Fibroblast of upper back skin (primary cell): Measurements from ENCODE around the gene HPCA.

Source experiments
- DNase-seq: peaks from one replicate; pipeline ENCODE4 v3.0.0-alpha.2; 2013

HPCA gene

DNA sequence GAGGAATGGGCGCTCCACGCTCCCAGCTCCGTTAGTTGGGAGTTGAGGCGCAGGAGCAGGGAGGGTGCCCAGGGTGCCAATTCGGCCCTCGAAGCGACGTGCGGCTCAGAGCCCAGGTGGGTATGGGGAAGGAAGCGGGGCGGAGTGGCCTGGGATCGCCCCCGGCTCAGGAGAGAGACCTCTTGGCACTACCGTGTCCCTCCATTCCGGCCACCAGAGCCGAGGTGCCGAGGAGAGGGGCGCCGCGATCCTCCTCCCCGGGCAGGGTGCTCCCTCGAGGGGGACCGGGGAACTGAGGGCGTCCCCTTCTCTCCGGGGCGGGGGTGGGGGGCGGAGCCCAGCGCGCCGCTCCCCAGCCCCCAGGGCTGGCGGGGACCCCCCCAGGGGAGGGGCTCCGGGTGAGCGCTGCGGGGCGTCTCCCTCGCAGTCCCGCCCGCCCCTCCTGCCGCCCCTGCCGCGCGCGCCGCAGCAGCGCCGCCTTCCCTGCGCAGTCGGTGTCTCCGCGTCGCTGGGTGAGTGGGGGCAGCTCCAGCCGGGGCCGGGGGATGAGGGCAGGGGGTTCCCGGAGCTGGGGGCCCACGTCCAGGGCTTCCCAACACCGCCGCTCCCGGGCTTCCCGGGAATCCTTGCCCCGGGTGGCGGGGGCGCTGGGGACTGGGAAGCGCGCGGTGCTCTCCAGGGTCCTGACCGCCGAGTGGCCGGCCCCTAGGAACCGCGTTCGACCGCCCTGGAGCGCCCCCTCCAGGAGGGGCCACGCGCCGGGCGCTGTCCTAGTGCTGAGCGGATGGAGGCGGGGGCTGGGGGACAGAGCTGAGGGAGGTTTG lies at the start of gene HPCA:
Gene HPCA (plus strand): TSS at position 488 of the 824 bp plus-strand sequence. CDS start 2,408 bp downstream, outside the sequence.
- peak; percentile 51 for DNase-seq

DNA sequence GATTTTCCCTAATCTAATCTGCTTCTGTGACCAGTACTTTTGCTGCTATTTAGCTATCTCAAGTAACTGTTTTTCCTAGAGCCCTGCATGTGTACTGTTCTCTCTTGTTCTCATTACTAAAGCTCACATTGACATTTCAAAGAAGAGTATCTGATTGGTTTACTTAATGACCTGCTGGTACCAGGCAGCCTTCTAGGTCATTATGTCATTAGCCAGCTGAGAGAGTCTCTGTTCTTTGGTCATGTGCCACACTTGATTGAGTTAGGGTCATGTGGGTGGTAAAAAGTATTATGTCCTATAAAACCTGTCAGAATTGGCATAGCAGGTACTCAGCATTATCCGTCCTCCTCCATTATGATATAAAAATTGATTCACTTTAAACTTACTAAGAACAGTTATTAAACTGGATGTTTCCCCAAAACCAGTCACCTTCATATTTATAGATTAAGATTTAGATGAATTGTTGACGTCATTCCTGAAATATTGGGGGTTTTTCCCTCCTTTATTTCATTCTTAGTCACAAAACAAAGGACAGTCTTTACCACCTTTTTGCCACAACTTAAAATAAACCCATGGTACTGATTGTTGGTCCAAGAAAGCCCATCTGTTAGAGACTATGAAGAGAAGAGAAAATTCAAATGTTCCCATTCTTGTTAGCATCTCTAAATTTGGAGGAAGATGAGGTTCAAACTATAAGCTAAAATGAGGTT lies 37.8 kb upstream of the HPCA start:
- DNase-seq = no peak

DNA sequence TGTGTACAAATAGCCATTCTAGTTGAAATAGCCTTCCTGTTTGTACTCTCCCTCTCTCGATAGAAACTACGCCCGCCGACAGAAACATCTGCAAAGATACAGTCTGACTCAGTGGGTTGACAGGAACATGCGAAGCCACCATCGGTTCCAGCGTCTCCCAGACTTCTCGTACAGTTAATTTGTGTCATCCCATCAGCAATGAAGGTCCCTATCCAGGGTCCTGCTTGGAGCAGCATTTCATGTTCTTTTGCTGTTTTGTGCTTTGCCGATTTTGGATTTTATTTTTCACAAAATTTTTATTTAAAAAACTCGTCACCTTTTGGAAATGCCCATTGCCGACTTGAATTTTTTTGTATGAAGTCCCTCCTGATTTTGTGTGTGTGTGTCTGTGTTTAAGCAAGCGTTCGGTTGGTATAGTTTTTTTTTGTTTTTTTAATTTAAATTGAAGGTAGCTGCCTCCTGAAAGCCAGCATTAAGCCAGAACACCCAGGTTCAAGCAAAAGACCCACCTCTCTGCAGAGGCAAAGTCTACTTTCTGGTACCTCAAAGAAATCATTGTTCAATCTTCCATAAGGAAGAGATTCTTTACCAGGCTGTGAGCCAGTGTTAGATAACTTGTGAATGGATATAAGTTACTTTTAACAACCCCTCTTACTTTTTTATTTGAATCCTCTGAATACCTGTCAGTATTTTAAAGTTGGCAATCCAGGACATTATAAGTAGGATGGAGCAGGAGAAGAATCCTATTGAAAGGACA lies 30.3 kb upstream of the HPCA start:
- DNase-seq = no peak

DNA sequence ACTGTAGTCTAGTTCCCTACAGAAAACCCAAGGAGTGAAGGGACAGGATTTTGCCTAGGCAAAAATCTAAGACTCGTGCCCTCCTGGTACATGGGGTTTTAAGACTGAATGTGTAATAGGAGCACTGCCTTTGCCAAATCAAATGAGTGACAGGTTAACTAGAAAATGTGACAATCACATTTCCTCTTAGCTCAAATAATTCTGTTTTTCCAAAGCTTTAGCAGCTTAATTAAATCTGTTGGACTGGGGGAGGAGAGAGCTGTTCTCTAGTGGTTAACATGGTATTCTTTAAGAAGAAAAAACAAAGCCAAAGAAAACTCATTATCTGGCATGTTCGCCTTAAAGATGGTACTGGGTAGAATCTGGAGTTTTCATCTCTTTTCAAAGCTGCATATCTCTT lies 28.2 kb upstream of the HPCA start:
- no peak for DNase-seq

DNA sequence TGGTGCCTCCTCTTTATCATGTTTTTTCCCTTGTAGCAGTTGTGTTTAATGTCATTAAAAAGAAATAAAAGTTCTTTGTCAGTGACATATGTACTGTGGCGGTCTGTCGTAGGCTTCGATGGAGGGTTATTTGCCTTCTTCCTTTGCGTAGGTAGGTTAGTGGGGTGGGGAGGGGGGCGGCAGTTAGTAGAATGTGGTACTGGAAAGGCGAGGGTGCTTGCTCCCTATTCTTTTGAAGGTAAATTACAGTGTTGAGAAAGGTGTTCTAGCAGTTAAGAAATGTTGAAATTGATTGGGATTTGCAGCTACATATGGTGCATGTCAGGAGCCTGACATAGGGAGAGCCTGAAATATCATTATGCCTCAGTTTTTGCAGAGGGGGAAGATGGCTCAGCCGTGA lies 27.5 kb upstream of the HPCA start:
- DNase-seq = no peak

DNA sequence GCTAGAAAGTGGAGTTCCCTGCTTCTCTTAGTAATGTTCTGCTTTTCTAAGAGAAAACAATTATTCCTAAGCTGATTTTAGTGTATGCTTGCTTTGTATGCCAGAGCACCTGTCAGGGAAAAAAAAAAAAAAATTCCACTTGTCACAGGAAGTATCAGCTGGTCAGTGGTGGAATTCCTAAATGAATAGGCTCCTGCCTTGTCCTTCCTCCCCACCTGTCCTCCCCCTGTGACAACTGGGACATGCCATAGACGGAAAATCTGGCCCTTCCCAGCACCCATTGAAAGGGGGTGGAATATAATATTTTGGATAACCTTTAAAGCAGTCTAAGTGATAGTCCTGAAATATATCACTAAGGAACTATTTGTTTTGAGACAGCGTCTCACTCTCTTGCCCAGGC lies 26.4 kb upstream of the HPCA start:
- DNase-seq = no peak

DNA sequence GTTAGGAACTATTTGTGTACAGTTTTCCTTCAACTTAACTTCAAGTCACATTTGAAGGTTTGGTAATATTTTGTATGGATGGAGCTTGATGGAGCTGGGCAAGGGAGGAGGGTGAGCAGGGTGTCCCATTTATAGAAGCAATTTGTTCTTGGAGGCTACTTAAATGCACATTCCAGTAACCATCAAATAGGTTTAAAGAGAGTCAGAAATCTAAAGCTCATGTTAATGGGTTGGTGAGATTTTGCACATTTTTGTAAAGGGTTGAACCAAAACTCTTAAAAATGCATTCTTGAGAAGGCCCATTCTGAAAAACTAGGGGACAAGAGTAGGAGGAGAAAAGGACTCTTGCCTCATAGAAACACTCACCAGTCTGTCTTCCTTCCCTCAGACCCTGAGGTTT lies 25.7 kb upstream of the HPCA start:
- DNase-seq = no peak

DNA sequence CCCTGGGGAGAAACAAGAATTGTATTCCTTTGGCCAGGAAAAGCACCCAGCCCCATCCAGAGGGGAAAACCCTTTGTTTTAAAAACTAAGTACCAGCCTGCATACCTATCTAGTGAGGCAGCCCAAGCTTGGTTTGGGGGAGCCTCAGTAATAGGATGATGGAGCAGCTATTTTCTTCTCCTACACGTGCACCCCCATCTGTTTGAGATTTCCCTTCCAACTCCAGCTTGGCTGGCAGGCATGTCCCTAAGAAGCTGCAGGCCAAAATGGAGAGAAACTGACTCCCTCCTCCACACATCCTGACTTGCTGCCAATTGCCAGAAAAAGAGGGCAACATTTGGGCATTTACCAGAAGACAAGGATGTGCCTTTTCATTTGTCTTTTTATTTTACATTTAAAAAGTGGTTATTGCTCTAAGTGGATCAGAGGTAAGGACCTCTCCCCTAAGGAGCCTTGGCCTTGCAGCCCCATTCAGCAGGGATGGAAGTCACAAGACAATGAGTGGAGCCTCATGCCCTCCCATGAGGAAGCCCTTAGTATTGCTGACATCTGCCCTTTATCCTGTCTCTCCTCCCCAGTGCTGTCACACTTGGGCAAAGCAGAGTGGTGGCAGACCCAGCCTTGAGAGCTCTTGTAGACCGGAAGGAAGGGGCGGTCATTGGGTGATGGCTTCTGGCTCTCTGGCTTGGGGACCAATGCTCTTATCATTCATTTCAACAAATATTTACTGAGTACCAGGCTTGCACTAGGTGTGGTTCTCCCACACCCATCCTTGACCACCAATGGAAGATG lies 24.2 kb upstream of the HPCA start:
- peak; percentile 20 for DNase-seq

DNA sequence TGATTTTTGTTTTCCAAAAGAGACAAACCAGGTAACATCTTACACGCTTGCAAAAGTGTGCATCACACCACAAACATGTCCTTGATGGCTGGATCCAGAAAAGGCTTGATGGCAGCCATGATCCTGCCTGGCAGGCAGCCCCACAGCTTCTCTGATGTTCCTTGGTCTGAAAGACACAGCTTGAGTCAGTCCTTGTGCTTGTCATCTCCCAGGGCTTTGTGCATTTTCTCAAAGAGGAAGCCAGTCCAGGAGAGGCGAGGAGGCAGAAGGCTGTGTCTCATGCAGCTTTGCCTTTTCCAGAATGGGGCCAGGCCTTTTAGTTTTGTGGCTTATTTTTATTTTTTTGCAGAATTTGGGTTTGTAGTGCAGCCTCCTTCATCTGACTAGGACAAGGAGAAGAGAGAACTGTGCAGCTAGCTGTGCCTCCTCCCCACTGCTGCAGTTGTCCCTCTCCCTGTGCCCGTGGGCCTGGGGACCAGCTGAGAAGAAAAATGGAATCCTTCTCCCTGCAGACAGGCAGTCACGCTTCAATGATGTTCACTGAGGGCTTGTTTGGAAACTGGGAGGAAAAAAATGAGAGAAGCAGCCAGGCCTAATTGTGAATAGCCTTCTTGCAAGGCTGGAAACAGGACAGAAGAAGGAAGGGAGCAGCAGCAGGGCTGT lies 22.9 kb upstream of the HPCA start:
- no peak for DNase-seq

DNA sequence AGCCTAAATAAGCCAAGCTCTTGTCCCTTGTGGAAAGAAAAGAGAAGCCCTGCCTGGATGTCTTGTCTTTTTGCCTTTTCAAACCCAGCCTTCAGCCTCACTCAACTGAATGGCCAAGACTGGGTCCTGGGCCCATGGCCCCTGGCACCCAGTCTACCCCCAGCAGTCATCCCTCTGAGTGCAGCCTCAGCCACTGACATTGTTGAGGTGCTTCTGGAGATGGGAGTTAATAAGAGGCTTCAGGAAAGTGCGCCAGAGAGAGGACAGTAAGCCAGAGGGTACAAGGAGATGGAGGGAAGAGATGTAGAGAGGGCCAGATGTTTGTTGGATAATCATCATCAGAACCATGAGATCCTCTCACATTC lies 22.4 kb upstream of the HPCA start:
- DNase-seq = no peak

DNA sequence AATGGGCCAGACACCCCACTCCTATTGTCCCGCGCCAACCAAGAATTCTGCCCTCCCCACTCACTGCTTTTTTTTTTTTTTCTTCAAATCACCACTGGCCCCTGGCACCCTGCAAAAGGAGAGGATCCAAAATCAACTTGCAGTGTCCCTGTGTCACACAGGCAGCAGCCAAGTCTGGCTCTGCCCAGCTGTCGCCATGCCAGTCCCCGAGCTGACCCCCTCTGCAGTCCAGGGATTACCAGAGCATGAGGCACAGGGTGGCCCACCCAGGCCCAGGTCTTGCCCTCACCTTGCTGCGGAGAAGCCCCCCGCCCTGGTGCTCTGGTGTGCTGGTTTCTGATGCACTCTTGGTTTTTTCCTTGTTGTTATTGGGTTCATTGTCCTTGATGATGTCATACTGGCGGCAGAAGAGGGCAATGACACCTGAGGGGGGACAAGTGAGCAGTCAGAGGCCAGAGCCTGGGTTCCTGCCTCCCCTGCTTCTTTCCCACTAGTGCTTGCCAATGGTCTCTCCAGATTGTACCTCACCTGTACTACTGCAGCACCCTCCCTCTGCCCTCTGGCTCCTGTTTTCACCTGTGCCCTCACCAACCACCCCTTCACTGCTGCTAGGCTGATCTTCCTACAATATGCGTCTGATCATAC lies 21.8 kb upstream of the HPCA start:
- DNase-seq = no peak

DNA sequence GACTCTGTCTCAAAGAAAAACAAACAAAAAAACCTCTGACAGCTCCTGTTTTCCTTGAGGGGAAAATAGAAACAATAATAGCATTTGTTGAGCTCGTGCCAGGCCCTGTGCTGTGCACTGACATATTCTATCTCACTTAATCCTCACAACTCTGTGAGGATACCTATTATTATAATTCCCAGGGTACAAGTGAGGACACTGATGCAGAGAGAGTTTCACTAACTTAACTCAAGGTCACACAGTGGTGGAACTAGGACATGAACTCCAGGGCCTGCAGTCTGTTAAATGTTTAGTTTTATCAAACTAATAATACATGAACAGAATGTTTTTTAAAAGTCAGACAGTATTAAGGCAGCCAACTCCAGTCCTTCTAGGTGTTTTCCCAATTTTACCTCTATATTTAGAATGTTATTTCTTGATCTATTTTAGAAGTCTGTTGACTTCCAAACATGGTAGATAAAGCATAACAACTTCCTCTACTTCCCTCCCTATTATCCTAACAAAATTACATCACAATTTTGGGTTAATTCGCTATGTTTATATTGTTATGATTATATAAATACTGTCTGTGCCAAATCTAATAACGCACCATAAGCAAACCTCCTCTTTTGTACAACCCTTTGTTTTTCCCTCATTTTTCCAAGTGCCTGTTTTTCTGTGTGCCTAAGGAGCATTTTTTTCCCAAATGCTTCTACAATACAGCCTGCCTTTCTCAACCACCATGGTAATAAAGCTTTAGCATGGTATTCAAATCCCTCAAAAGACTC lies 20.5 kb upstream of the HPCA start:
- DNase-seq = no peak

DNA sequence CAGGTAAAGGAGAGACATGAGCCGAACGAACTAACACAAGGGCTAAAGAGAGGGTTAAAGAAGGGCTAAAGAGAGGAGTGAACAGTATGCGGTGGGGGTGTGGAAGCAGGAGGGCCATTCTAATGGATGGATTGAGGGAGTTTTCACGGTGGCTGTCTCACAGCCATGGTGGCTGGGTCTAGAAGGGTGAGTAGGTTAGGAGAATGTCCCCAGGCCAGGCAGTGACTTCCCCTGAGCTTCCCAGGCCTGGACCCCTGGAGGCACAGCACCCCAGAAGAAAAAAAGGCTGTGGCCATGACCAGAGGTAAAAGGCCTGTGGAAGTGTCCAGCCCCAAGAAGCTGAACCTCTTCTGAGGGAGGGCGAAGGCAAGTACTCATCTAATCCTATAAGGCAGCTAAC lies 19.1 kb upstream of the HPCA start:
- DNase-seq = no peak

DNA sequence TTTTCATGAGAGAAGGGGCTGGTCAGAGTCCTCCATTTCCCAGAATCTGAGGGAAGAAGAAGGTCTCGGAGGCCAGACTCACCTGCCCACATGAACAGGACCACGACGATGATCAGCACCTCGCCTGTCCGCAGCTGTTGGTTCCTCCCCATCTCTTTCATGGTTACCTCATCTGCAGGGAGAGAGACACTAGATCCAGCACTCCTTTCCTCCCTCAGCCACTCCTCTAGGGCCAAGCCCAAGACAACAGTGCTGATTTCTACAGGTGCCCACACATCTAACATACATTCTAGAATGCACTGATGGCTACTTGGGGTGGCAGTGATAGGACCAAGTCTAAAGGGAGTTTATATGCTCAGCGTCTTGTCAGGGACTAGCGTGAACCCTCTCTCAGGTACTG lies 18.6 kb upstream of the HPCA start:
- DNase-seq = no peak

DNA sequence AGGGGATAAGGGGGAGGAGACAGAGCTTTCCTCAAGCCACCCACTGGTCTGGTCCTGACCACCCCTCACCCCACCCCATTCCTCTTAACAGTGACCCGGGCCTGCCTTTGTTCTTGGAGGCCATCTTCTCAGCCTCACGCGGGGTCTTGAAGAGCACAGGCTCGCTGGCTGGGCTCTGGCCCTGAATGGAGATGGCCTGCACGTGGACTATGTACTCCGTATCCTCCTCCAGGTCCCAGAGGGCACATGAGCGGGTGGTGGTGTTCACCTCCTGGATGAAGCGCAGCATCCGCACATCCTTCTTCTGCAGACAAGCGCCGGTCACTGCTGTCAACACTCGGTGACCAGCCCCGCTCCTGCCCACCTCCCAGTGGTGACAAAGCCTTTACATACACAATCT lies 18.2 kb upstream of the HPCA start:
- DNase-seq = no peak

DNA sequence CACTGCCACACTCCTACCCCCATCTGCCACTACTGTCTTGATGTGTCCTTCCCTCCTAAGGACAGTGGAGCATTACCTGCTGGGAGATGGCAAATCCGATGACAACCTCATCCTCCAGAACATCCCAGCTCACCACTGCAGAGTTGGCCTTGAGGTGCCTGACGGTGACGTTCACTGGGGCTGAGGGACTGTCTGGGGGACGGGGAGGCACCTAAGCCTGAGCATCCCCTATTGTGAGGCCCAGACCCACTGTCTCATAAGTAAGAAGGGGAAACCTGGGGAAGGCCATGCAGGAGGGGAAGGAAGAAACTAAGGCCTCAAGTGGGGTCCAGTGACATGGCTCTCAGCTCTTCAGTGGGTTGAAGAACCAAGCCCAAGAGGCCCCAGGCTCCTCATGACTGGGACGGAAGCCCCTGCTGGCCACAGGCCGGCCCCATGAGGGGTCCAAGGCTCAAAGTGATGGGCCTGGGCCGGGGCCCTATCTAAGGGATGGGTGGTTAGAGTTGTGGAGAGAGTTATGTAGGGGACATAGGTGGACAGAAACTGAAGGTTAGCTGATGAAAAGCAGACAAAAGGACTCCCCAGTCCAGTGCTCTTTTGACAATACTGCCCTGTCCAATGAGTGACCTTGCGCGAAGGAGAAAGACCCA lies 17.4 kb upstream of the HPCA start:
- DNase-seq = no peak

DNA sequence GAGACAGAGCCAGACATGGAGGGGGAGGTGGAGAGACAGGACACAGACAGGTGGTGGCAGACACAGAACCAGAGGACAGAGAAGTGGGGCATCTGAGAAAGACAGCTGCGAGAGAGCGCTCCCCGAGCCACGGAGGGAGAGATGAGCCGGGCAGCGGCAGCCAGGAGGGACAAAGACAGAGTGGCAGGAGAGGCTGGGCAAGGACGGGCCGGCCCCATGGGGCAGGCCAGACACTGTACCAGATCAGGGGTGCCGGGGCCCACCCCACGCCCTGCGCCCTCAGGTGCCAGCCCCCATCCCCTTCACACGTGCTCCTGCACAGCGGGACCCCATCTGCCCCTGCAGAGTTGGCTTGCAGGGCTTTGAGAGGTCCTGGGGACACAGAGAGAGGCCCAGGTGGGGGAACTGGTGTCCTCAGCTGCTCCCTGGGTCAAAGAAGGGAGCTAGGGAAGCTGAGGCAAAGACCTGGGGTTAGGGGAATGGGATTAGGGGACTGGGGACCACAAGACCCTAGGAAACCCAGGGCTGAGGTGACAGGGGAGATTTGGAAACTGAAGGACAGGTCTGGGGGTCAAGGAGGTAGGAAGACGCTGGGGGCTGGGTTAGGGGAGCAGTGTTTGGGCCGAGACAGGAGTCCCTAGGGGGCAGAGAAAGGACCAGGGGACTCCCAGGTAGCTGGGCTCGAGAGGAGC lies 16.2 kb upstream of the HPCA start:
- no peak for DNase-seq

DNA sequence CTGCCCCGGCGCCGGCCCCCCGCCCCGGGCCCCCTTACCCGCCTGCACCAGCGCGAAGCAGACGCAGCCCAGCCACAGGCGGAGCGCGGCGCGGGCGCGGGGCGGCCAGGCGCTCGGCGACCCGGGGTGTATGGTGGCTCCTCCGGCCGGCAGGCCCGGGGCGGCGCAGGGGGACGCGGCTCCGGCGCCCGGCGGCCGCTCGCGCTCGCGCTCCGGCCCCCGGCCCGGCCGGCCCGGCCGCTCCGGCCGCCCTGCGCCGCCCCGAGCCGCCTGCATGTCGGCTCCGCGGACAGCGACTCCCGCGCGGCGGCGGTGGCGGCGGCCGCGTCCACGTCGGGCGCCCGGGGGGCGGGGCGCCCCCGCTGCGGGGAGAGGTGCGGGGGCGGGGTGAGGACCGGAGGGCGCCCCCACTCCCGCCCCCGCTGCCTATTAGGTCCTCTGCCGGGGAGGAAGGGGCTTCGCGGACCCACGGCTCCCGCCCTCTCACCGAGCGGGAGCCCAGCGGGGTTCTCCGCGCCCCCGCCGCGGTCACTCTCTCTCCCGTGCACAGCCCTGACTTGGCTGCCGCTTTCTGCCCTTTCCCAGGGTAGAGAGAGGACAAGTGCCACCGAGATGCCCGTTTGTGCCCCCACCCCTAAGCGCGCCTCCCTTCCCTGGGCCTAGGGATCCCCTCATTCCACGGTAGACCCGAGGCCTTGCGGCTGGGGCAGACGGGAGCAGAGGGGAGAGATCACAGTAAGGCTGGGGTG lies 15.5 kb upstream of the HPCA start, which contains the start of gene FNDC5:
Gene FNDC5 (minus strand): TSS at position 298 of the 749 bp plus-strand sequence.
- DNase-seq = peak; percentile 35
